WTC11 (cell line): ENCODE results near the gene PRKD1. TPM values are rescaled to one million over a fixed set of nuclear protein-coding genes. Genes with fewer than 3 reads are reported as not detected.

Experiments used
- ATAC-seq: fragments of 200-7000 bp; cut with Tn5 transposase; 2 replicates; pipeline ENCODE4 v1.10.0; 2021; ENCODE audit warnings: mild to moderate bottlenecking, moderate library complexity
- CTCF ChIA-PET: fragments of 300-600 bp; sonication (Branson Sonifier 250); formaldehyde crosslinking; loops from one replicate; lab custom pipeline; 2021; ENCODE audit warnings: antibody characterized with exemption; lab: Charles Lee
- POLR2A ChIA-PET: fragments of 350-600 bp; sonication (Branson Sonifier 250); formaldehyde crosslinking; loops from one replicate; lab custom pipeline; 2021; ENCODE audit warnings: antibody characterized with exemption; lab: Charles Lee
- DNase-seq: peaks from one replicate; pipeline ENCODE4 v3.0.0; 2021; ENCODE audit warnings: low spot score
- H3K27ac Mint-ChIP-seq: 2 replicates; pipeline ENCODE4 v1.8.0; 2021; ENCODE audit warnings: mixed read lengths
- H3K27me3 Mint-ChIP-seq: 2 replicates; pipeline ENCODE4 v1.8.0; 2021; ENCODE audit warnings: low read depth, mild to moderate bottlenecking, moderate library complexity, mixed read lengths
- H3K36me3 Mint-ChIP-seq: 2 replicates; pipeline ENCODE4 v1.8.0; 2021; ENCODE audit warnings: mixed read lengths
- H3K4me1 Mint-ChIP-seq: 2 replicates; pipeline ENCODE4 v1.8.0; 2022; ENCODE audit warnings: mixed read lengths
- H3K4me3 Mint-ChIP-seq: 2 replicates; pipeline ENCODE4 v1.8.0; 2021; ENCODE audit warnings: mild to moderate bottlenecking, moderate library complexity, mixed read lengths
- H3K9me3 Mint-ChIP-seq: 2 replicates; pipeline ENCODE4 v1.8.0; 2021; ENCODE audit warnings: mixed read lengths
- ATF1 ChIP-seq: sonication (generic); formaldehyde crosslinking; IDR thresholded peaks from 2 replicates; pipeline ENCODE4 v1.8.1; 2023; ENCODE audit warnings: mild to moderate bottlenecking, moderate library complexity, missing genetic modification reagents
- E2F5 ChIP-seq: sonication (generic); formaldehyde crosslinking; IDR thresholded peaks from 2 replicates; pipeline ENCODE4 v1.8.1; 2022; ENCODE audit warnings: mild to moderate bottlenecking, moderate library complexity, missing genetic modification reagents
- EMX1 ChIP-seq: fragments of 250-450 bp; sonication (Bioruptor Pico); IDR thresholded peaks from 2 replicates; pipeline ENCODE4 v1.8.0; 2021; ENCODE audit warnings: mild to moderate bottlenecking
- ESRRA ChIP-seq: sonication (generic); formaldehyde crosslinking; IDR thresholded peaks from 2 replicates; pipeline ENCODE4 v1.8.1; 2022; ENCODE audit warnings: mild to moderate bottlenecking, missing genetic modification reagents, borderline replicate concordance
- ETV6 ChIP-seq: sonication (generic); formaldehyde crosslinking; IDR thresholded peaks from 2 replicates; pipeline ENCODE4 v1.8.1; 2022; ENCODE audit warnings: mild to moderate bottlenecking, missing genetic modification reagents
- FOXJ3 ChIP-seq: sonication (generic); formaldehyde crosslinking; IDR thresholded peaks from 2 replicates; pipeline ENCODE4 v1.9.0; 2021; ENCODE audit warnings: missing genetic modification reagents, mild to moderate bottlenecking, borderline replicate concordance
- FOXK1 ChIP-seq: sonication (generic); formaldehyde crosslinking; IDR thresholded peaks from 2 replicates; pipeline ENCODE4 v1.8.0; 2022; ENCODE audit warnings: mild to moderate bottlenecking, moderate library complexity, missing genetic modification reagents
- JAZF1 ChIP-seq: fragments of 250-450 bp; sonication (Bioruptor Pico); IDR thresholded peaks from 2 replicates; pipeline ENCODE4 v1.9.0; 2021; ENCODE audit warnings: moderate library complexity, mild to moderate bottlenecking, inconsistent platforms
- MXD4 ChIP-seq: fragments of 250-450 bp; sonication (Bioruptor Pico); IDR thresholded peaks from 2 replicates; pipeline ENCODE4 v1.8.0; 2021; ENCODE audit warnings: mild to moderate bottlenecking, moderate library complexity, borderline replicate concordance
- NR3C1 ChIP-seq: sonication (generic); formaldehyde crosslinking; conservative IDR thresholded peaks from 2 replicates; pipeline ENCODE4 v1.8.1; 2023; ENCODE audit warnings: low read depth, mild to moderate bottlenecking, missing genetic modification reagents
- SOX15 ChIP-seq: fragments of 250-450 bp; sonication (Bioruptor Pico); IDR thresholded peaks from 2 replicates; pipeline ENCODE4 v1.9.0; 2021; ENCODE audit warnings: mild to moderate bottlenecking
- ZNF219 ChIP-seq: sonication (generic); formaldehyde crosslinking; IDR thresholded peaks from 2 replicates; pipeline ENCODE4 v1.8.0; 2023; ENCODE audit warnings: missing genetic modification reagents, mild to moderate bottlenecking, borderline replicate concordance
- ZNF232 ChIP-seq: sonication (generic); formaldehyde crosslinking; IDR thresholded peaks from 2 replicates; pipeline ENCODE4 v1.8.0; 2022; ENCODE audit warnings: mild to moderate bottlenecking, missing genetic modification reagents
- ZNF396 ChIP-seq: fragments of 250-450 bp; sonication (Bioruptor Pico); IDR thresholded peaks from 2 replicates; pipeline ENCODE4 v1.8.0; 2021; ENCODE audit warnings: mild to moderate bottlenecking, moderate library complexity, borderline replicate concordance
- ZNF416 ChIP-seq: fragments of 250-450 bp; sonication (Bioruptor Pico); IDR thresholded peaks from 2 replicates; pipeline ENCODE4 v1.9.0; 2021; ENCODE audit warnings: mild to moderate bottlenecking, inconsistent platforms
- total RNA-seq: library from RNA; stranded (reverse); gene quantifications from 3 replicates; pipeline ENCODE4 v1.2.3, GENCODE V29; 2021
- TF ChIP-seq, protein P1 (sequence below): sonication (generic); formaldehyde crosslinking; IDR thresholded peaks from 2 replicates; pipeline ENCODE4 v1.8.1; 2022; ENCODE audit warnings: missing genetic modification reagents, borderline replicate concordance
- TF ChIP-seq, protein P2 (sequence below): sonication (generic); formaldehyde crosslinking; IDR thresholded peaks from 2 replicates; pipeline ENCODE4 v1.8.0; 2022; ENCODE audit warnings: mild to moderate bottlenecking, missing genetic modification reagents
- TF ChIP-seq, protein P3 (sequence below): sonication (generic); formaldehyde crosslinking; IDR thresholded peaks from 2 replicates; pipeline ENCODE4 v1.8.1; 2023; ENCODE audit warnings: mild to moderate bottlenecking, missing genetic modification reagents
- TF ChIP-seq, protein P4 (sequence below): sonication (generic); formaldehyde crosslinking; IDR thresholded peaks from 2 replicates; pipeline ENCODE4 v1.8.0; 2023; ENCODE audit warnings: missing genetic modification reagents, mild to moderate bottlenecking, borderline replicate concordance
- TF ChIP-seq, protein P5 (sequence below): sonication (generic); formaldehyde crosslinking; IDR thresholded peaks from 2 replicates; pipeline ENCODE4 v1.8.1; 2023; ENCODE audit warnings: mild to moderate bottlenecking, missing genetic modification reagents, moderate library complexity
- TF ChIP-seq, protein P6 (sequence below): sonication (generic); formaldehyde crosslinking; conservative IDR thresholded peaks from 2 replicates; pipeline ENCODE4 v1.8.1; 2023; ENCODE audit warnings: mild to moderate bottlenecking, low read depth, missing genetic modification reagents, moderate library complexity

The PRKD1 gene
- total RNA-seq, 1 experiment from 2014 or later, result 7.6 TPM

GRCh38 chr14:29843981-29844380 lies 83.7 kb downstream of the PRKD1 start:
- no peak for ATAC-seq
- peaks cover 47% of the 10 kb centered on the region for H3K9me3 Mint-ChIP-seq
- no peak for TF ChIP-seq ATF1 (CRISPR knock-in tag)
- TF ChIP-seq JAZF1 (CRISPR knock-in tag), result no peak
- TF ChIP-seq EMX1 (CRISPR knock-in tag), result no peak
- no peak for TF ChIP-seq FOXK1
- TF ChIP-seq, protein P1, sequence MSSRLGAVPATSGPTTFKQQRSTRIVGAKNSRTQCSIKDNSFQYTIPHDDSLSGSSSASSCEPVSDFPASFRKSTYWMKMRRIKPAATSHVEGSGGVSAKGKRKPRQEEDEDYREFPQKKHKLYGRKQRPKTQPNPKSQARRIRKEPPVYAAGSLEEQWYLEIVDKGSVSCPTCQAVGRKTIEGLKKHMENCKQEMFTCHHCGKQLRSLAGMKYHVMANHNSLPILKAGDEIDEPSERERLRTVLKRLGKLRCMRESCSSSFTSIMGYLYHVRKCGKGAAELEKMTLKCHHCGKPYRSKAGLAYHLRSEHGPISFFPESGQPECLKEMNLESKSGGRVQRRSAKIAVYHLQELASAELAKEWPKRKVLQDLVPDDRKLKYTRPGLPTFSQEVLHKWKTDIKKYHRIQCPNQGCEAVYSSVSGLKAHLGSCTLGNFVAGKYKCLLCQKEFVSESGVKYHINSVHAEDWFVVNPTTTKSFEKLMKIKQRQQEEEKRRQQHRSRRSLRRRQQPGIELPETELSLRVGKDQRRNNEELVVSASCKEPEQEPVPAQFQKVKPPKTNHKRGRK (CRISPR knock-in tag), result no peak
- no peak for TF ChIP-seq FOXJ3 (CRISPR knock-in tag)
- TF ChIP-seq, protein P2, sequence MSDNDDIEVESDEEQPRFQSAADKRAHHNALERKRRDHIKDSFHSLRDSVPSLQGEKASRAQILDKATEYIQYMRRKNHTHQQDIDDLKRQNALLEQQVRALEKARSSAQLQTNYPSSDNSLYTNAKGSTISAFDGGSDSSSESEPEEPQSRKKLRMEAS (CRISPR knock-in tag), result no peak
- TF ChIP-seq, protein P3, sequence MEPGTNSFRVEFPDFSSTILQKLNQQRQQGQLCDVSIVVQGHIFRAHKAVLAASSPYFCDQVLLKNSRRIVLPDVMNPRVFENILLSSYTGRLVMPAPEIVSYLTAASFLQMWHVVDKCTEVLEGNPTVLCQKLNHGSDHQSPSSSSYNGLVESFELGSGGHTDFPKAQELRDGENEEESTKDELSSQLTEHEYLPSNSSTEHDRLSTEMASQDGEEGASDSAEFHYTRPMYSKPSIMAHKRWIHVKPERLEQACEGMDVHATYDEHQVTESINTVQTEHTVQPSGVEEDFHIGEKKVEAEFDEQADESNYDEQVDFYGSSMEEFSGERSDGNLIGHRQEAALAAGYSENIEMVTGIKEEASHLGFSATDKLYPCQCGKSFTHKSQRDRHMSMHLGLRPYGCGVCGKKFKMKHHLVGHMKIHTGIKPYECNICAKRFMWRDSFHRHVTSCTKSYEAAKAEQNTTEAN (CRISPR knock-in tag), result no peak
- TF ChIP-seq, all 79 proteins: peak for 0
- DNase-seq, result no peak
- Mint-ChIP-seq H3K4me1 (no peaks in the 10 kb centered on the region), H3K4me3 (no peak overlapping the region), H3K27me3 (peaks cover 7% of the 10 kb centered on the region), H3K27ac (no peak overlapping the region), H3K36me3 (peaks cover 36% of the 10 kb centered on the region)
- POLR2A ChIA-PET, result no interaction called here
- CTCF ChIA-PET, result no interaction called here

GRCh38 chr14:29842228-29842627 lies 85.4 kb downstream of the PRKD1 start:
- Mint-ChIP-seq H3K27ac (no peak overlapping the region), H3K27me3 (peaks cover 7% of the 10 kb centered on the region), H3K36me3 (peaks cover 43% of the 10 kb centered on the region), H3K4me3 (no peak overlapping the region), H3K9me3 (peaks cover 55% of the 10 kb centered on the region), H3K4me1 (no peaks in the 10 kb centered on the region)
- ATAC-seq, result no peak
- CTCF ChIA-PET, result no interaction called here
- POLR2A ChIA-PET, result no interaction called here
- no peak for DNase-seq
- TF ChIP-seq E2F5 (CRISPR knock-in tag), result no peak
- TF ChIP-seq, protein P2 (CRISPR knock-in tag), result no peak
- TF ChIP-seq, protein P4, sequence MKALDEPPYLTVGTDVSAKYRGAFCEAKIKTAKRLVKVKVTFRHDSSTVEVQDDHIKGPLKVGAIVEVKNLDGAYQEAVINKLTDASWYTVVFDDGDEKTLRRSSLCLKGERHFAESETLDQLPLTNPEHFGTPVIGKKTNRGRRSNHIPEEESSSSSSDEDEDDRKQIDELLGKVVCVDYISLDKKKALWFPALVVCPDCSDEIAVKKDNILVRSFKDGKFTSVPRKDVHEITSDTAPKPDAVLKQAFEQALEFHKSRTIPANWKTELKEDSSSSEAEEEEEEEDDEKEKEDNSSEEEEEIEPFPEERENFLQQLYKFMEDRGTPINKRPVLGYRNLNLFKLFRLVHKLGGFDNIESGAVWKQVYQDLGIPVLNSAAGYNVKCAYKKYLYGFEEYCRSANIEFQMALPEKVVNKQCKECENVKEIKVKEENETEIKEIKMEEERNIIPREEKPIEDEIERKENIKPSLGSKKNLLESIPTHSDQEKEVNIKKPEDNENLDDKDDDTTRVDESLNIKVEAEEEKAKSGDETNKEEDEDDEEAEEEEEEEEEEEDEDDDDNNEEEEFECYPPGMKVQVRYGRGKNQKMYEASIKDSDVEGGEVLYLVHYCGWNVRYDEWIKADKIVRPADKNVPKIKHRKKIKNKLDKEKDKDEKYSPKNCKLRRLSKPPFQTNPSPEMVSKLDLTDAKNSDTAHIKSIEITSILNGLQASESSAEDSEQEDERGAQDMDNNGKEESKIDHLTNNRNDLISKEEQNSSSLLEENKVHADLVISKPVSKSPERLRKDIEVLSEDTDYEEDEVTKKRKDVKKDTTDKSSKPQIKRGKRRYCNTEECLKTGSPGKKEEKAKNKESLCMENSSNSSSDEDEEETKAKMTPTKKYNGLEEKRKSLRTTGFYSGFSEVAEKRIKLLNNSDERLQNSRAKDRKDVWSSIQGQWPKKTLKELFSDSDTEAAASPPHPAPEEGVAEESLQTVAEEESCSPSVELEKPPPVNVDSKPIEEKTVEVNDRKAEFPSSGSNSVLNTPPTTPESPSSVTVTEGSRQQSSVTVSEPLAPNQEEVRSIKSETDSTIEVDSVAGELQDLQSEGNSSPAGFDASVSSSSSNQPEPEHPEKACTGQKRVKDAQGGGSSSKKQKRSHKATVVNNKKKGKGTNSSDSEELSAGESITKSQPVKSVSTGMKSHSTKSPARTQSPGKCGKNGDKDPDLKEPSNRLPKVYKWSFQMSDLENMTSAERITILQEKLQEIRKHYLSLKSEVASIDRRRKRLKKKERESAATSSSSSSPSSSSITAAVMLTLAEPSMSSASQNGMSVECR (CRISPR knock-in tag), result no peak
- no peak for TF ChIP-seq ETV6
- TF ChIP-seq ZNF416 (CRISPR knock-in tag), result no peak
- no peak for TF ChIP-seq NR3C1
- TF ChIP-seq, protein P5, sequence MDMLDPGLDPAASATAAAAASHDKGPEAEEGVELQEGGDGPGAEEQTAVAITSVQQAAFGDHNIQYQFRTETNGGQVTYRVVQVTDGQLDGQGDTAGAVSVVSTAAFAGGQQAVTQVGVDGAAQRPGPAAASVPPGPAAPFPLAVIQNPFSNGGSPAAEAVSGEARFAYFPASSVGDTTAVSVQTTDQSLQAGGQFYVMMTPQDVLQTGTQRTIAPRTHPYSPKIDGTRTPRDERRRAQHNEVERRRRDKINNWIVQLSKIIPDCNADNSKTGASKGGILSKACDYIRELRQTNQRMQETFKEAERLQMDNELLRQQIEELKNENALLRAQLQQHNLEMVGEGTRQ (CRISPR knock-in tag), result no peak
- TF ChIP-seq SOX15 (CRISPR knock-in tag), result no peak
- TF ChIP-seq ZNF396, result no peak
- TF ChIP-seq MXD4 (CRISPR knock-in tag), result no peak
- no peak for TF ChIP-seq ZNF219 (CRISPR knock-in tag)
- TF ChIP-seq ZNF232 (CRISPR knock-in tag), result no peak
- TF ChIP-seq ESRRA (CRISPR knock-in tag), result no peak
- TF ChIP-seq, protein P6, sequence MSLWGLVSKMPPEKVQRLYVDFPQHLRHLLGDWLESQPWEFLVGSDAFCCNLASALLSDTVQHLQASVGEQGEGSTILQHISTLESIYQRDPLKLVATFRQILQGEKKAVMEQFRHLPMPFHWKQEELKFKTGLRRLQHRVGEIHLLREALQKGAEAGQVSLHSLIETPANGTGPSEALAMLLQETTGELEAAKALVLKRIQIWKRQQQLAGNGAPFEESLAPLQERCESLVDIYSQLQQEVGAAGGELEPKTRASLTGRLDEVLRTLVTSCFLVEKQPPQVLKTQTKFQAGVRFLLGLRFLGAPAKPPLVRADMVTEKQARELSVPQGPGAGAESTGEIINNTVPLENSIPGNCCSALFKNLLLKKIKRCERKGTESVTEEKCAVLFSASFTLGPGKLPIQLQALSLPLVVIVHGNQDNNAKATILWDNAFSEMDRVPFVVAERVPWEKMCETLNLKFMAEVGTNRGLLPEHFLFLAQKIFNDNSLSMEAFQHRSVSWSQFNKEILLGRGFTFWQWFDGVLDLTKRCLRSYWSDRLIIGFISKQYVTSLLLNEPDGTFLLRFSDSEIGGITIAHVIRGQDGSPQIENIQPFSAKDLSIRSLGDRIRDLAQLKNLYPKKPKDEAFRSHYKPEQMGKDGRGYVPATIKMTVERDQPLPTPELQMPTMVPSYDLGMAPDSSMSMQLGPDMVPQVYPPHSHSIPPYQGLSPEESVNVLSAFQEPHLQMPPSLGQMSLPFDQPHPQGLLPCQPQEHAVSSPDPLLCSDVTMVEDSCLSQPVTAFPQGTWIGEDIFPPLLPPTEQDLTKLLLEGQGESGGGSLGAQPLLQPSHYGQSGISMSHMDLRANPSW, result no peak
